H1 (cell line): ENCODE data around the gene C1orf174. TPM values are rescaled to one million over a fixed set of nuclear protein-coding genes. Genes with fewer than 3 reads are reported as not detected.

ENCODE experiments used
- GTF2F1 ChIP-seq: IDR thresholded peaks from 2 replicates; pipeline ENCODE4 v1.6.1; 2012; ENCODE audit warnings: low read depth, low read length, improper control_type of control experiment, borderline replicate concordance
- polyA plus RNA-seq, 7 experiments: library from polyadenylated mRNA; depleted of rRNA in 3 of 7; stranded (reverse) in 5 of 7; unstranded in 2 of 7; fragments of >200 nt in 5 of 7; fragments of 200-250 nt in 2 of 7; gene quantifications; 1 replicate in 5 of 7; 2 replicates in 1 of 7; 4 replicates in 1 of 7; pipeline versions ENCODE4 v1.2.1 to v1.2.3, GENCODE V29; 2011 to 2013; ENCODE audit warnings: missing spikeins in 2 of 7, mixed read lengths in 2 of 7
- total RNA-seq: library from RNA; stranded (reverse); fragmentation: NEBNext Ultra II Directional; extraction: Animal tissue kit (Norgen Biotek cat#: 25700); gene quantifications from 2 replicates; pipeline ENCODE4 v1.2.1, GENCODE V29; 2021

The C1orf174 gene
- total and polyA plus RNA-seq, 2 of the 8 experiments (the other 6 are each of a cell fraction or from before 2014, with no cell fraction given): 28.4 to 32.4 TPM

DNA sequence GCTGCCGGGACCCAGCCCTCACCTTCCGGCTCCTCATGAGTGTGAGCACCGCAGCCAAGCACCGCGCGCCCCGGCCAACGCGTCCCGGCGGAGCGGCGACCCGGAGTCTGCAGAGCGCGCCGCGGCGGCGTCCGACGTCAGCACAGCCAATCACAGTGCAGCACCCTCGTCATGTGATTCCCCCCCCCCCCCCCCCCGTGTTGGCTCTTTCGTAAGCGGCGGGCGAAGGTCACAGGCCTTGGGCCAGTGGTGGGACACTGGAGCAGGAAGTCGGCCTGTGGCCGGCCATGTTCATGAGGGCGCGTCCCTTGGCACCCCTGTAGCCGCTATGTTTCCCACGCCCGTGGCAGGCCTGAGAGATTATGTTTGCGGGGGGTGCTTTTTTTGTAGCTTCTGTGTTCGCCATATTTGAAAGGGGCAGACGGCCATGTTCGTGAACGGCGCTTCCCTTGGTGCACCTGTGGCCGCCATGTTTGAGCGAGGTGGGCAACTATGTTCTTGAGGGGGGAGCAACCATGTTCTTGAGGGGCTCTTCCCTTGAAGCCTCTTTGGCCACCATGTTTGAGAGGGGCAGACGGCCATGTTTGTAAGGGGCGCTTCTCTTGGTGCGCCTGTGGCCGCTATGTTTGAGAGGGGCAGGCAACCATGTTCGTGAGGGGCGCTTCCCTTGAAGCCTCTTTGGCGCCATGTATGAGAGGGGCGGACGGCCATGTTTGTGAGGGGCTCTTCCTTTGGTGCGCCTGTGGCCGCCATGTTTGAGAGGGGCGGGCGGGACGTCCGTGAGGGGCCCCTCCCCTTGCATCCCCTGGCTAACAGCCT, at the start of gene C1orf174 (continued):
- no peak for TF ChIP-seq GTF2F1
